ENCODE data around the gene WDR7. TPM values are rescaled to one million over a fixed set of nuclear protein-coding genes. Genes with fewer than 3 reads are reported as not detected.

The WDR7 gene
- total and polyA plus RNA-seq, 4 donors, result 6.5 to 46.6 (median 20.5) TPM

DNA sequence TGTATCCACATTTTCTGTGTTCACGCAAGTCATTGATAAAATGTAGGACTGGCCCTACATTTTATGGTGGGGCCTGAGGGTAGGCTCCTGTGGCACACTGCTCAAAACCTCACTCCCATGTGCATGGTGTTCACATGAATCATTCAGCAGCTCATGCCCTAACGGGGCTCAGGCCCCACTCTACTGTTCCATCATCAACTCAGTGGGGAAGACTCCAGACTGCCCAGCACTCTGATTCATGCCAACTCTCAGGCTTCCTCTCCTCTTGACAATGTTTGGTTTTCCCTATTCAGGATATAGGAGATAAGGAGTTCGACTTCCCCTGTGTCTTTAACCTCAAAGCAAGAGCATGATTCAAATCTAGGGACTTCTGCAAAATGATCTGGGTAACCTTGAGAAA, 403.7 kb downstream of the WDR7 start:
- intact Hi-C loops (cut with DNase I), result no loop called here
- no peaks in the 10 kb centered on the region for H3K36me3 ChIP-seq (ENCODE audit: control insufficient read depth in 1 of 2, insufficient read depth in 2 of 2, low read length in 1 of 2)
- 64 to 66% methylated on average over 3 of the region's 3 CpGs for WGBS, 2 donors
- no peak for DNase-seq
- no peak for ATAC-seq (ENCODE audit: low FRiP score)
- H3K4me3 ChIP-seq (ENCODE audit: low read length in 2 of 2), result no peak overlapping the region
- H3K9me3 ChIP-seq (ENCODE audit: control insufficient read depth, low read length), result peaks cover 2% of the 10 kb centered on the region
- no peak overlapping the region for H3K27ac ChIP-seq (ENCODE audit: low read depth in 1 of 2, low read length in 2 of 2)
- no peaks in the 10 kb centered on the region for H3K4me1 ChIP-seq (ENCODE audit: control insufficient read depth in 1 of 2, insufficient read depth in 2 of 2, low read length in 2 of 2)
- H3K27me3 ChIP-seq (ENCODE audit: control insufficient read depth in 1 of 2, insufficient read depth in 2 of 2, low read length in 1 of 2), result no peaks in the 10 kb centered on the region

DNA sequence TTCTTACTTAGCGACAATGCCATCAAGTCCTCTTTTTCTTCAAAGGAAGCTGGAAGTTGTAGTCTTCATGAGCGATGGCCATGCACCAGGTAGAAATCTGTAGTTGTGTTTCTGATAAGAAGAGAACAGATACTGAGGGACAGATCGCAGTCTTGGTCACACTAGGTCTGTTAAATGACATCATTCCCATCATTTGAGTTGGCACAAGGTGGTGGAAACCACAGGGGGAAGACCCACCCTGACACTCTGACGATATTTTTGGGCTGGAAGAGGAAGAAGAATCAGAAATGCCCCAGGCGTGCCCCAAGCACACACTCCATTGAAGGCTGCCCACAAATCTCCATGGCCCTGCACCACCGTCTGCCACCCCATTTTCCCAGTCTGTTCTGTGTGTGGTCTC, 406.7 kb downstream of the WDR7 start:
- Histone ChIP-seq H3K9me3 (ENCODE audit: control insufficient read depth, low read length) (peaks cover 2% of the 10 kb centered on the region), H3K4me3 (ENCODE audit: low read length in 2 of 2) (no peak overlapping the region), H3K36me3 (ENCODE audit: control insufficient read depth in 1 of 2, insufficient read depth in 2 of 2, low read length in 1 of 2) (no peaks in the 10 kb centered on the region), H3K27ac (ENCODE audit: low read depth in 1 of 2, low read length in 2 of 2) (no peak overlapping the region), H3K27me3 (ENCODE audit: control insufficient read depth in 1 of 2, insufficient read depth in 2 of 2, low read length in 1 of 2) (no peaks in the 10 kb centered on the region), H3K4me1 (ENCODE audit: control insufficient read depth in 1 of 2, insufficient read depth in 2 of 2, low read length in 2 of 2) (no peaks in the 10 kb centered on the region)
- no peak for DNase-seq
- intact Hi-C loops (cut with DNase I), result no loop called here
- 85 to 88% methylated on average over 6 of the region's 6 CpGs for WGBS, 2 donors
- ATAC-seq (ENCODE audit: low FRiP score), result no peak

DNA sequence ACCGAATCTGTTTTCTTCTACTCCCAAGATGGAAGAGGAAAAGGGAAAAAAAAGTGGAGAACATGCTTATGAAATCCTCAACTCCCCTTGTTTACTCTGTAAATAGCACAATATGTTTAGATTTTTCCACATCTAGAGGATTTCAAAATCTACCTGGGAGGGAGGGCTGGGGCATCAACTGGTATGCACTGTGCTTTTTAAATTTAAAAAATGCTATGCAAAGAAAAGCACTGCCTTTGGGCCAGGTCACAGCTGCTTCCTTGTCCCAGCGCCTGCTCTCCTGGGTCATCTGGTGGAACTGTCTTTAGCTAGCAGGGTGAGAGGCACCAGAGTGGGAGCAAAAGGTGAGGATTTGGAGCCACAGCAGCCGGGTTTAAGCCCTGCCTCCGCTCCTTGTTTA, 407.6 kb downstream of the WDR7 start:
- Histone ChIP-seq H3K36me3 (ENCODE audit: control insufficient read depth in 1 of 2, insufficient read depth in 2 of 2, low read length in 1 of 2) (no peaks in the 10 kb centered on the region), H3K4me1 (ENCODE audit: control insufficient read depth in 1 of 2, insufficient read depth in 2 of 2, low read length in 2 of 2) (no peaks in the 10 kb centered on the region), H3K27me3 (ENCODE audit: control insufficient read depth in 1 of 2, insufficient read depth in 2 of 2, low read length in 1 of 2) (no peaks in the 10 kb centered on the region), H3K9me3 (ENCODE audit: control insufficient read depth, low read length) (peaks cover 2% of the 10 kb centered on the region), H3K4me3 (ENCODE audit: low read length in 2 of 2) (no peak overlapping the region), H3K27ac (ENCODE audit: low read depth in 1 of 2, low read length in 2 of 2) (no peak overlapping the region)
- 67 to 69% methylated on average over 4 of the region's 4 CpGs for WGBS, 2 donors
- no peak for ATAC-seq (ENCODE audit: low FRiP score)
- intact Hi-C loops (cut with DNase I), result no loop called here
- no peak for DNase-seq

- no peaks in the 10 kb centered on the region for H3K27me3 ChIP-seq (ENCODE audit: control insufficient read depth in 1 of 2, insufficient read depth in 2 of 2, low read length in 1 of 2)
- intact Hi-C loops (cut with DNase I), result no loop called here
- no peak overlapping the region for H3K27ac ChIP-seq (ENCODE audit: low read depth in 1 of 2, low read length in 2 of 2)
- no peaks in the 10 kb centered on the region for H3K4me1 ChIP-seq (ENCODE audit: control insufficient read depth in 1 of 2, insufficient read depth in 2 of 2, low read length in 2 of 2)
- DNase-seq, result no peak
- H3K4me3 ChIP-seq (ENCODE audit: low read length in 2 of 2), result no peak overlapping the region
- ATAC-seq (ENCODE audit: low FRiP score), result peak; percentile 11
- H3K36me3 ChIP-seq (ENCODE audit: control insufficient read depth in 1 of 2, insufficient read depth in 2 of 2, low read length in 1 of 2), result no peaks in the 10 kb centered on the region
- 80 to 87% methylated on average over 5 of the region's 5 CpGs for WGBS, 2 donors
- H3K9me3 ChIP-seq (ENCODE audit: control insufficient read depth, low read length), result peaks cover 2% of the 10 kb centered on the region
Observed at GRCh38 chr18:57059366-57059765, 408.2 kb downstream of the WDR7 start.

DNA sequence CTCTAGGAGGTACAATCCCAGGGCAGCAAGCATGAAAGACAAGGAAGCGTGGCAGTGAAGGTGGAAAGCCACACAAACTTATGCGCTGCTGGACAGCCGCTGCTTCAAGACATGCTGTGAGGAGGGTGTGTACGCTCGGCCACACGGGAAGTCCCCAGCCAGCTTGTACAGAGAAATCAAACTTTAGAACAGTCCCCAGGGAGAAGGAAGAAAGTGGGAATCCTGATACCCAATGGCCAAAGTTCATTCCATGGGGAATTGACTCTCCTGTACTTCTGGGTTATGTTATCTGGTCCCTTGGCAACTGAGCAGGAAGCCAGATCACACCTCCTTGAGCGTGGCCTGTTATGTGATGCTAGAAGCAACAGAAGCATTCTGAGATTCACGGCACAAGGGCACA, 409.7 kb downstream of the WDR7 start:
- no peaks in the 10 kb centered on the region for H3K4me1 ChIP-seq (ENCODE audit: control insufficient read depth in 1 of 2, insufficient read depth in 2 of 2, low read length in 2 of 2)
- DNase-seq (no peak), ATAC-seq (ENCODE audit: low FRiP score) (no peak)
- 72 to 73% methylated on average over 8 of the region's 8 CpGs for WGBS, 2 donors
- H3K27me3 ChIP-seq (ENCODE audit: control insufficient read depth in 1 of 2, insufficient read depth in 2 of 2, low read length in 1 of 2), result no peaks in the 10 kb centered on the region
- peaks cover 2% of the 10 kb centered on the region for H3K9me3 ChIP-seq (ENCODE audit: control insufficient read depth, low read length)
- no peak overlapping the region for H3K27ac ChIP-seq (ENCODE audit: low read depth in 1 of 2, low read length in 2 of 2)
- intact Hi-C loops (cut with DNase I), result no loop called here
- H3K36me3 ChIP-seq (ENCODE audit: control insufficient read depth in 1 of 2, insufficient read depth in 2 of 2, low read length in 1 of 2), result no peaks in the 10 kb centered on the region
- no peak overlapping the region for H3K4me3 ChIP-seq (ENCODE audit: low read length in 2 of 2)

DNA sequence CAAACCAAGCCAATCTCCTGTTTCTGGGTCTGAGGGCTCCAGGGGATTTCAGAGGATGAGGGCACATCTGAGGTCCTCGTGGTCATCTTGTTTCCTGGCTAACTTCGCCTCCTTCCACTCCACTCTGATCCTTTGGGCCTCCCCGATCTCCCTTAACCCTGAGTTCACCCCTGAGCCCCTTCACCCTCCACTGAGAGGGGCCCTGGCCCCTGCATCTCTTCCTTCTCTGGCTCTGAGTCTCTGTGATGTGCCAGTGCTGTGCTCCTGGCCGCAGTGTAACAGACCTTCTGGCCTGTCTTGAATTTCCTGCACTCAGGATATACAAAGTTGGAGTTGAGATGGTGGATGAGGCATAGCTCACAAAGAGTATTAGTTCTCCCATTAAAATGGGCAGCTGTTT, 411.0 kb downstream of the WDR7 start:
- ATAC-seq (ENCODE audit: low FRiP score) (no peak), DNase-seq (no peak)
- WGBS, 2 donors, result 70 to 77% methylated on average over 4 of the region's 4 CpGs
- H3K4me1 ChIP-seq (ENCODE audit: control insufficient read depth in 1 of 2, insufficient read depth in 2 of 2, low read length in 2 of 2), result no peaks in the 10 kb centered on the region
- H3K27me3 ChIP-seq (ENCODE audit: control insufficient read depth in 1 of 2, insufficient read depth in 2 of 2, low read length in 1 of 2), result no peaks in the 10 kb centered on the region
- H3K9me3 ChIP-seq (ENCODE audit: control insufficient read depth, low read length), result peaks cover 2% of the 10 kb centered on the region
- no peaks in the 10 kb centered on the region for H3K36me3 ChIP-seq (ENCODE audit: control insufficient read depth in 1 of 2, insufficient read depth in 2 of 2, low read length in 1 of 2)
- H3K27ac ChIP-seq (ENCODE audit: low read depth in 1 of 2, low read length in 2 of 2), result no peak overlapping the region
- intact Hi-C loops (cut with DNase I), result no loop called here
- no peak overlapping the region for H3K4me3 ChIP-seq (ENCODE audit: low read length in 2 of 2)

- WGBS, 2 donors, result 63 to 66% methylated on average over 11 of the region's 11 CpGs
- no peaks in the 10 kb centered on the region for H3K4me1 ChIP-seq (ENCODE audit: control insufficient read depth in 1 of 2, insufficient read depth in 2 of 2, low read length in 2 of 2)
- H3K36me3 ChIP-seq (ENCODE audit: control insufficient read depth in 1 of 2, insufficient read depth in 2 of 2, low read length in 1 of 2), result no peaks in the 10 kb centered on the region
Observed at GRCh38 chr18:57062844-57063243, 411.7 kb downstream of the WDR7 start.

GRCh38 chr18:57063601-57064103, 412.5 kb downstream of the WDR7 start:
- H3K36me3 ChIP-seq (ENCODE audit: control insufficient read depth in 1 of 2, insufficient read depth in 2 of 2, low read length in 1 of 2), result no peaks in the 10 kb centered on the region
- WGBS, 2 donors, result 74% methylated on average over 3 of the region's 3 CpGs
- DNase-seq (no peak), ATAC-seq (ENCODE audit: low FRiP score) (no peak)
- no peak overlapping the region for H3K4me3 ChIP-seq (ENCODE audit: low read length in 2 of 2)
- H3K9me3 ChIP-seq (ENCODE audit: control insufficient read depth, low read length), result peaks cover 2% of the 10 kb centered on the region
- intact Hi-C loops (cut with DNase I), result no loop called here
- no peak overlapping the region for H3K27ac ChIP-seq (ENCODE audit: low read depth in 1 of 2, low read length in 2 of 2)
- H3K4me1 ChIP-seq (ENCODE audit: control insufficient read depth in 1 of 2, insufficient read depth in 2 of 2, low read length in 2 of 2), result no peaks in the 10 kb centered on the region
- no peaks in the 10 kb centered on the region for H3K27me3 ChIP-seq (ENCODE audit: control insufficient read depth in 1 of 2, insufficient read depth in 2 of 2, low read length in 1 of 2)

More at GRCh38 chr18:57062844-57063243, 411.7 kb downstream of the WDR7 start:
- DNase-seq (no peak), ATAC-seq (ENCODE audit: low FRiP score) (no peak)
- H3K9me3 ChIP-seq (ENCODE audit: control insufficient read depth, low read length), result peaks cover 2% of the 10 kb centered on the region
- H3K27ac ChIP-seq (ENCODE audit: low read depth in 1 of 2, low read length in 2 of 2), result no peak overlapping the region
- no peak overlapping the region for H3K4me3 ChIP-seq (ENCODE audit: low read length in 2 of 2)
- intact Hi-C loops (cut with DNase I), result no loop called here
- H3K27me3 ChIP-seq (ENCODE audit: control insufficient read depth in 1 of 2, insufficient read depth in 2 of 2, low read length in 1 of 2), result no peaks in the 10 kb centered on the region

GRCh38 chr18:57073501-57074187, 422.5 kb downstream of the WDR7 start:
- no peaks in the 10 kb centered on the region for H3K36me3 ChIP-seq (ENCODE audit: control insufficient read depth in 1 of 2, insufficient read depth in 2 of 2, low read length in 1 of 2)
- 68 to 69% methylated on average over 9 of the region's 9 CpGs for WGBS, 2 donors
- H3K4me1 ChIP-seq (ENCODE audit: control insufficient read depth in 1 of 2, insufficient read depth in 2 of 2, low read length in 2 of 2), result no peaks in the 10 kb centered on the region
- DNase-seq (no peak), ATAC-seq (ENCODE audit: low FRiP score) (no peak)
- no peaks in the 10 kb centered on the region for H3K9me3 ChIP-seq (ENCODE audit: control insufficient read depth, low read length)
- H3K4me3 ChIP-seq (ENCODE audit: low read length in 2 of 2), result no peak overlapping the region
- H3K27ac ChIP-seq (ENCODE audit: low read depth in 1 of 2, low read length in 2 of 2), result no peak overlapping the region
- H3K27me3 ChIP-seq (ENCODE audit: control insufficient read depth in 1 of 2, insufficient read depth in 2 of 2, low read length in 1 of 2), result peaks cover 0 to 4% of the 10 kb centered on the region in 2 donors
- intact Hi-C loops (cut with DNase I), result no loop called here

Measured in aorta (tissue), 5 donors.